ENCODE data around the gene FGFR3.

- no peak for TF ChIP-seq POLR2AphosphoS5 (IDR thresholded peaks at IDR 0.05)
- no peak for TF ChIP-seq CTCF (IDR thresholded peaks at IDR 0.05)
These were observed 43.3 kb upstream of the FGFR3 start for GRCh38 chr4:1749826-1750225.
